Activated CD8-positive, alpha-beta memory T cell treated with anti-CD3 and anti-CD28 coated beads for 1 hour (primary cell): ENCODE measurements around the gene CST9L.

ENCODE experiments used
- DNase-seq, 2 donors: peaks; one replicate each; pipeline ENCODE4 v3.0.0-alpha.2; 2020; ENCODE audit warnings: low read depth in 1 of 2; ENCODE audit errors: extremely low read depth in 1 of 2

CST9L gene, protein sequence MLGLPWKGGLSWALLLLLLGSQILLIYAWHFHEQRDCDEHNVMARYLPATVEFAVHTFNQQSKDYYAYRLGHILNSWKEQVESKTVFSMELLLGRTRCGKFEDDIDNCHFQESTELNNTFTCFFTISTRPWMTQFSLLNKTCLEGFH

DNA sequence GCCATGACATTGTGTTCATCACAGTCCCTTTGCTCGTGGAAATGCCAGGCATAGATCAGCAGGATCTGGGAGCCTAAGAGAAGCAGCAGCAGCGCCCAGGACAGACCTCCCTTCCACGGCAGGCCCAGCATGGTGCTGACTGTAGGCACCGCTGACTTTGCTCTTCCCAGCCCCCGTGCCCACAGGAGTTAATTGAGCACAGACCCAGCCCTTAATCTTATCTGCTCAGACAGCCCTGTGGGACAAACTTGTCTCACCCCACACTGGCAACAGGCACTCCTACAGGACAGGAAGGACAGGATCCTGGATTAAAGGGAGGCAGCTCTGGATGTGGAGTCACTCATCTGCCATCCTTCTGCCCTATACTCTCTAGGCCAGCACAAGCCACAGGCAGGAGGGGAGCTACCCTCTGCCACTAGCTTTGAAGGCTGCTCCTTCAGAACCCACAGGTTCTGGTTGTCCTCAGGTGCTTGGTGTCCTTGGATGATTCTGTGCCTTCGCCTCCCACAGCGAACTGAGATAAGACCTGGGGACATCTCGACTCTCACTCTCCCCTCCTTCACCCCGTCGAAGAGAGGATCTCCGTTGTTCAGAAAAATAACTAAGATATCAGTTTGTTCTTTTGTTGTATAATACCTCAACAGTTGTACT is at the start of gene CST9L:
CST9L (minus strand) TSS at position 165 of the 651 bp plus-strand sequence; CDS start at position 131, 34 bp downstream.
- no peak for DNase-seq

GRCh38 chr20:23614163-23614562 is 45.9 kb upstream of the CST9L start:
- no peak for DNase-seq

DNA sequence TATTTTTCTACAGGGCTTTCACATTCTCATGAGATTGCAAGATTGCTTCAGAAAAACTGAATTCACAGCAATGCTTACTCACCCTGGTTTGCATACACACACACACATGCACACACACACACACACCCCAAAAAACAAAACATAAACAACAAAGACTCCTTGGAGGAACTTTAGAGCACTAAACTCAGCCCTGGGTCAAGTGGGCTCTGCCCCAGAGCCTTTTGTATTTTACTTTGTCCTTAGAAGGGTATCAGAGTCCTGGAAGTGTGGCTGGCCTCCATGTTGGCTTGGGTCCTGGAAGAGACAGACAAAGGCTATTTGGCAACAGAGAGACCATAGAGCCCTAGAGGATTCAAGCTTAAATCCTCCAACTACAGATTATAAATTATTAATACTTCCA is 45.4 kb upstream of the CST9L start:
- DNase-seq, result no peak

- DNase-seq, result no peak
These were observed 44.1 kb upstream of the CST9L start for GRCh38 chr20:23612396-23612795.

- no peak for DNase-seq
These were observed 41.3 kb upstream of the CST9L start for GRCh38 chr20:23609486-23610109.

- DNase-seq, result no peak
These were observed 40.1 kb upstream of the CST9L start for GRCh38 chr20:23608251-23608846.

DNA sequence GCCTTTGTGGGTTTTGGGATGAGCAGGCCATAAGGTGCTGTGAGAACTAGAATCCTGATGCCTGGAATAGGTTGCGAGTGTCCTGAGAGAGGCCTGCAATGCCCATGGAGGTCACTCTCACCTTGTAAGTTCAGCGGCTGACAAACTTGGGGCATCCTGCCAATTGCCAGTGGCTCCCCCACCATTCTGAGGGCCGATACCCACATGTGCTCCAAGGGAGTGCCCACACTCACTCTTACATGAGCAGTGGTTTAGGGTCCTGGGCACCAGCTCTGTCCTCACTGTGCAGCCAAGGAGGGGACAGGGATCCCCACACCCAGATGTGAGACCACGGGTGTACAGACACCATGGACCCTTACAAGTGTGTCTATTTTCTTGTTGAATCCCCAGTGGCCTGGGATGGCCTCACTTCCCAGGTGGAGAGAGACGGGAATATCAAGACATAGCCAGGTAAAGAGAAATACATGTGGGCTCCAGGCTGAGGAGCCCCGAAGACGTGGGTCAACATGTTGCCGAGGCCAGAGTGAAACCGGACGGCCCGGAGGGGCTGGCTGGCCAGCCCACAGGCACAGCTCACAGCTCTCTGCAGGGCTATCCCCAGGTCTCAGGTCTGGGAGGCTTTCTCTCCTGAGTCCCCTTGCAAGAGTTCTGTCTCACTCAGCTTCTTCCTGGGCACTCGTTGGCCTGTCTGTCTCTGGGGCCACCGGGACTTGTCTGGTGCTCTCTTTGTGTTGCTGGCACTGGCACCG is 39.4 kb upstream of the CST9L start:
- no peak for DNase-seq

DNA sequence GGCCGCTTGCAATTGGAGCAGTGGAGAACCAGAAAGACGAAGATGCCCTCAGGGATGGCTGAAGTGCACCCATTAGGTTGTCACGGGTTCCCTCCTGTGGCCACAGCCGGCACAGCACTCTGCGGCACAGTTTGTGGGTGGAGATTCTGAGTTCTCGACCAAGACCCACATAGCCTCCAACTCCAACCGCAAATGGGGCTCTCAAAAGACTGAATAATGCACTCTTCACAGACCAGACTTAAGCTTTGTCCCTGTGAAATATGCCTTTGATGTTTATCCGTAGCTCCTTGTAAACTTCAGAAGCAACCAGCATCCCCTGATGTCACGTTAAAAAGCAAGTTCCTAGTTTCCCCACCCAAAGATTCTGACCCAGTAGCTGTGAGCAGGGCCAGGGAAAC is 38.4 kb upstream of the CST9L start:
- DNase-seq, result peak; percentile 1 to 42

DNA sequence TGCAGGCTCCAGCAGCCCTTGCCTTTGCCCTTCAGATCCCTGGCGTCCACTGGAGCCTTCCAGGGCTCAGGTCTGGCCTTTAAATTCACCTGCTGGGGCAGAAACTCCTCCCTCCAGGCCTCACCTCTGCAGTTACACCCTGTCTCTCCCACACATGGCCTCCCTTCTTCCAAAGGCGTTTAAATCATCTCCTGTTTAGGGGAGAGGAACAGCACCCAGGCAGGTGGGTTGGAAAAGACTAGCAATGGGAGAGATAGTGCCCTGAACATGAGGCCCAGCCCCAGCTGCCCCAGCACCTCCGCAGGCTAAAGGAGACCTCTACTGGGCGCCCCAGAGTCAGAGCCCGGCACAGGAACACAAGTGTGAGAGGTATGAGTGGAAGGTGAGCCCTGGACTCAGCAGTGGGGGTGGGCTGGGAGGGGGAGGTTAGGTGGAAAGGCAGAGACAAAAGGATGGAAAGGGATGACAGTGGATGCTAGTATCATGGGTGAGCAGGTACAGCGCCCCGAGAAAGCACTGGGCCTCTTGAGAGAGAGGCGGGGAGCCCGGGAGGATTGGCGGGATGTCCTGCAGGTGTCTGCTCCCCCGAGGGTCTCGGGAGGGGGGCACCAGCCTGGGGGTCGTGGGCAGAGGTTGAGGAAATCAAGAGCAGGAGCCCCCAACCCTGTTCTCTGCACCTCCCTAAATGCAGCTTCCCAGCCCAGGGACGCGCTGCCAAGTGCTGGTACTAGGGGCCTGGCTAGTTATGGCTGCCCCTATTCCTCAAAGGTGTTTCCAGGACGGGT is 37.8 kb upstream of the CST9L start, which contains the start of gene CST9:
CST9 (minus strand) TSS at position 51 of the 785 bp plus-strand sequence. CDS start 53 bp downstream, outside the sequence.
- DNase-seq, result no peak

DNA sequence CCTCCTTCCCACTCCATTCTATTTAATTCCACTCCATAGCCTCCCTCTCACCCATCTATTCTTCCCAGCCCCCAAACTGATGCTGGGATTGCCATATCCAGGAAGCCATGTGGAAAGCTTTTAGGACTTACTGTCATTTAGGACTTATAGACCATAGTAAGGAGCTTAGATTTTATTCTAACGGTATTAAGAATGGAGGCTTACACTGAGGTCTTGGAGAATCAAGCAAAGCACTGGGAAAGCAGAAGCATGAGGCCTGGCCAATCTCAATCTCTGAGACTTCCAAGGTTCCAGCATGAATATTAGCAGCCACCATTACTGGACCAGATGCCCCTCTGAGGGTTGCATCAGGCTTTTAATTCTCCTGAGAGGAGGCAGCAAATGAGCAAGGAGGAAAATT is 36.0 kb upstream of the CST9L start:
- no peak for DNase-seq

GRCh38 chr20:23603321-23603720 is 35.0 kb upstream of the CST9L start:
- DNase-seq, result no peak

DNA sequence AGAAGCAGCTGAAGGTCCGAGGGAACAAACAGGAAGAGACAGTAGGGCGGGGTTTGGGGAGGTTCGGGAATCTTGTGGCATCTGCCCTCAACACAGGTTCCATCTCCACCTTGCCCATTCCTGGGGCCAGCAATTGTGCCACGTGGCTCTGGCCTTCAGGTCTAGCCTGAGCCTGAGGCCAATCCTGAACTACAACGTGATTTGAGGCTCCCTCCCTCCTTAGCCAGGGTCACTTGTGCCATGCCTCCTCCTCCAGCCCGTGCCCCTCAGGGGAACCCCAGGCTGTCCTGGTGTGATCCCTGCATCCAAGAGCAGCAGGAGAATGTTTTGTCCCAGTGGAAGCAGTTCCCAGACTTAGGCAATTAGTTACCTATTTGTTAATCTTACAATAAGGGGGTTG is 34.4 kb upstream of the CST9L start:
- DNase-seq, result no peak

GRCh38 chr20:23602241-23602640 is 34.0 kb upstream of the CST9L start:
- no peak for DNase-seq

DNA sequence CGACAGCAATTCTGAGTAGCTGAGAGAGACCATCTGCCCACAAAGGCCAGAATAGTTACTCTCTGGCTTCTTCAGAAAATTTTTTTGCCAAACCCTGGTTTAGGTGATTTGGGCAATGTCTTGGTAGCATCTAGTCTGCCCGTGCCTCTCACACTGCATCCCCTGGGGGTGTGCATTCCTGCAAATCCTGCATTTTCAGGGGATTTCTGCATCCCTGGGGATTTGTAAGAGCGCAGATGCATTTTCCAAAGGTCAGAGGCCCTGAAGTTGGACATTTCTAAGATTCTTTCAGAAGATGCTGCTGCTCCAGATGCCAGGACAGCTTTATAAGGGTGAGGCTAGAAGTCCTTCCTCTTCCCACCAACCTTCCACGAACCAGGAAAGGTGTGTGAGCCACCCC is 33.4 kb upstream of the CST9L start:
- no peak for DNase-seq

DNA sequence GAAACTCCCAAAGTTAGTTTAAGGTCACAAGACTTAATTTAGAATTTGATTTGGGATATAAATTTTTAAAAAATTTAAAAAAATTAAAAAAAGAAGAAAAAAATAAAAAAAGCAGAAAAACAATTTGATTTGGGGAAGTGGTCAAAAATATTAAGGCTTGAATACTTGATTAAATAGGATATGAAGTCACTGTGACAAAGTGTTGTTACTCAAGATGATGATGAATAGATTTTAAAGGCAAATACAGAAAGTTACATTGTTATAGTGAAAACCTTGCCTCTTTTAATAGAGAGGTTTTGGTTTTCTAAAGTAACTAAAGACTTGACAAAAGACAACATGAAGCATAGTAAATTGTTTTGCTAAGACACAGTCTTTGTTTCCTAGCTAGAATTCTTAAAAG is 30.2 kb upstream of the CST9L start:
- DNase-seq, result no peak

- DNase-seq, result no peak
These were observed 28.4 kb upstream of the CST9L start for GRCh38 chr20:23596579-23597250.

DNA sequence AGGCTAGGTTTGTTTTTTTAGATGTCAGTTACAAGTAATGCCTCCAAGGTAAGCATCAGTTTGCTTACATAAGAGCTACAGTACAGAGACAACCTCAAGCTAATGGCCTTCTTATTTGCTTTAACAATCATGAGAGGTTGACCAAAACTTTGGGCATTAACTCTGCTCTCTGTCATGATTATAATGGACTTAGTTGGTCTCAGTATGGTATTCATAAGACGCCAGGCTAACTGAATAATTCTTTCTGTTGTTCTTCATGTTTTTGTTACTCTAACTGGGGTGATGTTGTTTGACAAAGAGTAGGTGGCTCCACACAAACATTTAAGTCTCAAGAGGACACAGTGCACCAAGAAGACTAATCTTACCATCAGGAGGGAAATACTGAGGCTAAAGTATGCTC is 27.7 kb upstream of the CST9L start:
- DNase-seq, result no peak

DNA sequence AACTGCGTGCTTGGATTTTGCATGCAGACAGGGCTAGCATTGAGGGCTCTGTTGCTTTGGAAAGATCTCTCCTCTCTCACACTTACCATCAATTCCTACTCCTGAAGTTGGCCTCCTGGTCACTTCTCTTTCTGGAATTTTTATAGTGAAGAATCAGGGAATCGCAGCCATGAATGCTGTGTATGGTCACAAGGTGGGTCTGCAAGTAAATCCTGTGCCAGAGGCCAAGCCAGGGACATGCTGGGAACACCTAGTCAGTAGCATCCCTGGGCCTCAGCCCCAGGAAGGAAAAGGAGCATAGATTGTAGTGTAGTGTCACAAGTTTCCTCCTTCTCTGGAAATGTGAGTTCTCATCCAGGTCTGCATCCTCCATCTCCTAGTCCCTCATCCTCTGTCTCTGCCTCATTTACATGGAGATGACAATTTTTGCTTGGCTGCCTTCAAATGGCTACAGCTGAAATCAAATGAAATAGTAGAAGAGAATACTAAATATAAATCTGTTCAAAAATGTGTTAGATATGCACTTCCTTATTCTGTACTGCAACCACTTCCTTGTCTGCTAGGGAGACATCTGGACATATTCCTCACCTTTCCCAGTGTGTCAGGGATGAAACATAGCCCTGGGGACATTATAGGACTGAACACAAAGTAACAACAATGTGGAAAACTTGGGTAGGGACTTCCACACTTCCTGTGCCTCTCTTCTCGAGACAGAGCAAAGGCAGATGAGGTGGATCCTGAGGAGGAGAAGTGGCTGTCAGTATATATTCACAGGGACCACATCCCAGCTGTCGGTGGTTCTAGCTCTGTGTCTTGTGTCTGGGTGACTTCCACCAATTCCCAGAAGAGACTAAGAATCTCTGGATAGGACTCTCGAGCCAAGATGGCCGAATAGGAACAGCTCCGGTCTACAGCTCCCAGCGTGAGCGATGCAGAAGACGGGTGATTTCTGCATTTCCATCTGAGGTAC is 20.4 kb upstream of the CST9L start:
- DNase-seq, result no peak

DNA sequence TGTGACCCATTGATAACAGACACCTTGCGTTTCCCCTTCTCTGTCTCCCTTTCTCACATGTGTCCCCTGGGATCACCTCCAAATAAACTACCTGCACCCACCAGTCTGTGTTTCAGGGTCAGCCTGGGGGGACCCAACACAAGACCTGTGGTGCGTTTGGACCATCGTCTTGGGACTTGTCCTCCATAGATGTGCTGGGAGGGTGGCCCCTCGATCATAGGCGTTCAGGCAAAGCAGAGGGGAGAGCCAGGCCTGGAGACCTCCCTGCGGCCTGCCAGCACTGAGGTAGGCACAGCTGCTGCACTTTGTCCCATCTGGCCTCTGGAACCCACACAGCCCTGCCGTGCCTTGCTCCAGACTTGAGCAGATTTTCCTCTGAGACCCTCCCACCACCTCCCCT is 19.3 kb upstream of the CST9L start:
- no peak for DNase-seq
